Stimulated activated CD8-positive, alpha-beta memory T cell treated with anti-CD3 and anti-CD28 coated beads, Interleukin-15, amount 100 ng/mL, for 4 hours (primary cell): ENCODE results near the gene KRT23.

Experiments used
- DNase-seq, 2 donors: peaks; one replicate each; pipeline ENCODE4 v3.0.0-alpha.2; 2020; ENCODE audit warnings: low read depth in 2 of 2

KRT23 gene

GRCh38 chr17:40909755-40910154, 27.7 kb downstream of the KRT23 start:
- DNase-seq, result no peak

- peak; percentile 7 to 45 for DNase-seq
These were observed 28.1 kb downstream of the KRT23 start for GRCh38 chr17:40909351-40909750.

- DNase-seq, result no peak
These were observed 30.8 kb downstream of the KRT23 start for GRCh38 chr17:40906613-40907012.

- DNase-seq, result no peak
These were observed 32.1 kb downstream of the KRT23 start for GRCh38 chr17:40905370-40905769.

GRCh38 chr17:40903129-40903847, 34.2 kb downstream of the KRT23 start:
- no peak for DNase-seq

GRCh38 chr17:40902498-40902897, 34.9 kb downstream of the KRT23 start:
- no peak for DNase-seq

- DNase-seq, result no peak
These were observed 35.4 kb downstream of the KRT23 start for GRCh38 chr17:40901981-40902474.

GRCh38 chr17:40900809-40901356, 36.6 kb downstream of the KRT23 start:
- DNase-seq, result no peak

GRCh38 chr17:40896916-40897455, 40.5 kb downstream of the KRT23 start:
- no peak for DNase-seq

GRCh38 chr17:40895106-40895730, 42.2 kb downstream of the KRT23 start:
- DNase-seq, result no peak

GRCh38 chr17:40888196-40888720, 49.2 kb downstream of the KRT23 start:
- DNase-seq, result no peak

GRCh38 chr17:40886090-40886489, 51.4 kb downstream of the KRT23 start:
- no peak for DNase-seq

- no peak for DNase-seq
These were observed 52.5 kb downstream of the KRT23 start, which contains the start of gene KRT20 for GRCh38 chr17:40884708-40885512. Gene KRT20 (minus strand): TSS chr17:40885242. CDS start chr17:40885185, 57 bp downstream.

GRCh38 chr17:40883626-40884334, 53.7 kb downstream of the KRT23 start:
- DNase-seq, result no peak

GRCh38 chr17:40883031-40883430, 54.4 kb downstream of the KRT23 start:
- no peak for DNase-seq

GRCh38 chr17:40879026-40879425, 58.4 kb downstream of the KRT23 start:
- DNase-seq, result no peak

GRCh38 chr17:40878044-40878443, 59.4 kb downstream of the KRT23 start:
- no peak for DNase-seq

- no peak for DNase-seq
These were observed 63.6 kb downstream of the KRT23 start for GRCh38 chr17:40873801-40874200.

- no peak for DNase-seq
These were observed 64.2 kb downstream of the KRT23 start for GRCh38 chr17:40873255-40873654.
